HepG2 (cell line): ENCODE data around the gene RNF126.

Experiments
- AHDC1 ChIP-seq: sonication (generic); formaldehyde crosslinking; IDR thresholded peaks from 2 replicates; pipeline ENCODE4 v1.5.1; 2020; ENCODE audit warnings: mild to moderate bottlenecking, missing genetic modification reagents, borderline replicate concordance
- GTF2F1 ChIP-seq: fragments of 150-350 bp; IDR thresholded peaks from 2 replicates; pipeline ENCODE4 v1.6.1; 2014; ENCODE audit warnings: low read length
- HBP1 ChIP-seq: IDR thresholded peaks from 2 replicates; pipeline ENCODE4 v1.6.1; 2016; ENCODE audit warnings: low read depth, control low read depth
- MAFK ChIP-seq, 2 experiments: IDR thresholded peaks in 1 of 2; conservative IDR thresholded peaks in 1 of 2; 2 replicates each; pipeline ENCODE4 v1.6.1; 2011; ENCODE audit warnings: improper control_type of control experiment in 2 of 2, low read length in 2 of 2
- SMAD1 ChIP-seq: sonication (generic); formaldehyde crosslinking; IDR thresholded peaks from 2 replicates; pipeline ENCODE4 v1.4.0; 2020; ENCODE audit warnings: missing genetic modification reagents, low read depth, mild to moderate bottlenecking, borderline replicate concordance
- USF2 ChIP-seq, 2 experiments: sonication (generic) in 1 of 2; formaldehyde crosslinking in 1 of 2; IDR thresholded peaks; 2 replicates each; pipeline versions ENCODE4 v1.5.1 to v1.6.1; 2011 to 2020; ENCODE audit warnings: borderline replicate concordance in 1 of 2, low read depth in 1 of 2, low read length in 1 of 2, mild to moderate bottlenecking in 1 of 2, missing genetic modification reagents in 1 of 2, moderate library complexity in 1 of 2
- ZNF143 ChIP-seq: sonication (generic); formaldehyde crosslinking; IDR thresholded peaks from 2 replicates; pipeline ENCODE4 v1.4.0; 2020; ENCODE audit warnings: missing genetic modification reagents
- ZNF563 ChIP-seq: sonication (generic); formaldehyde crosslinking; IDR thresholded peaks from 2 replicates; pipeline ENCODE4 v1.8.0; 2022; ENCODE audit warnings: mild to moderate bottlenecking, moderate library complexity, missing genetic modification reagents

- TF ChIP-seq MAFK (conservative IDR thresholded peaks at IDR 0.05 in 1 of 2, IDR thresholded peaks at IDR 0.05 in 1 of 2; ENCODE audit: low read length in 2 of 2) (no peak), USF2 (IDR thresholded peaks at IDR 0.05; ENCODE audit: low read depth, low read length) (no peak), USF2 (CRISPR knock-in tag; IDR thresholded peaks at IDR 0.05; ENCODE audit: borderline replicate concordance) (no peak), AHDC1 (CRISPR knock-in tag) (no peak), HBP1 (CRISPR knock-in tag) (no peak), ZNF563 (CRISPR knock-in tag) (no peak), ZNF143 (CRISPR knock-in tag) (no peak), GTF2F1 (no peak), SMAD1 (no peak)
Observed at GRCh38 chr19:676007-676338, 13.0 kb upstream of the RNF126 start.
